SK-N-MC (cell line): ENCODE data around the gene DUSP5.
"Not testable (repeated sequence)": the region's sequence is repeated elsewhere in the genome, so short reads cannot be mapped to it uniquely, and the experiment has no call there.

Experiments used
- DNase-seq: peaks from one replicate; pipeline ENCODE4 v3.0.0-alpha.2; 2011; ENCODE audit warnings: low read depth, low spot score
- H3K27ac ChIP-seq: fragments of 200-600 bp; sonication (generic); 2 replicates; pipeline ENCODE4 v1.5.1; 2016; ENCODE audit warnings: mixed run types
- H3K36me3 ChIP-seq: fragments of 200-600 bp; sonication (generic); 2 replicates; pipeline ENCODE4 v1.6.1; 2017; ENCODE audit warnings: antibody characterized with exemption, low read length, mixed read lengths; ENCODE audit not compliant: insufficient read depth
- H3K4me3 ChIP-seq: fragments of 200-600 bp; sonication (generic); 2 replicates; pipeline ENCODE4 v1.5.1; 2016
- H3K9ac ChIP-seq: fragments of 200-600 bp; sonication (generic); 2 replicates; pipeline ENCODE4 v1.8.0; 2017; ENCODE audit warnings: mixed run types, mixed read lengths; ENCODE audit not compliant: insufficient read length
- H3K9me3 ChIP-seq: fragments of 200-600 bp; sonication (generic); 2 replicates; pipeline ENCODE4 v1.6.1; 2017; ENCODE audit warnings: low read depth, mild to moderate bottlenecking, antibody characterized with exemption, low read length, moderate library complexity, mixed read lengths
- EZH2 ChIP-seq: fragments of 200-600 bp; sonication (generic); IDR thresholded peaks from one replicate; pipeline ENCODE4 v1.6.1; 2017; ENCODE audit warnings: antibody characterized with exemption
- FOXP2 ChIP-seq: optimal IDR thresholded peaks from 2 replicates; pipeline ENCODE3; 2011; ENCODE audit warnings: mild to moderate bottlenecking, moderate library complexity; ENCODE audit not compliant: insufficient read depth; ENCODE audit errors: extremely low read length, control extremely low read depth
- POLR2AphosphoS5 ChIP-seq: IDR thresholded peaks from 2 replicates; pipeline ENCODE4 v1.6.1; 2012; ENCODE audit warnings: mild to moderate bottlenecking, low read depth, low read length, borderline replicate concordance

DUSP5 gene

DNA sequence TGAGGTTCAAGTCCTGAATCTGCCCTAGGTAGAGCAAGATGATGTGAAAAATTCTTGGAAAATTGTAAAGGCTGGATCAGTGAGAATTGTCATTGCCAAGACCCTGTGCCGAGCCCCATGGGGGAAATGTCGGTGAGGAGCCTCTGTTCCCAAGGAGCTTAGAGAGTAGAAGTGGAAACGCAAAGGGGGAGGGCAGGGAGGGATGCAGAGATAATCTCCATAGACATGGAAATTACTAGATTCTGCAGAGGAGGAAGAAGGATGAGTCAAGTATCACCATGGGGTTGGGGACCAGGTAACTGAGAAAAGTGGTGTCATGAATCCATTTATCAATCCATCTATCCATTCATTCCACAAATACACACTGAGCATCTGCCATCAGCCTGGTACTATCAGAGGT is 26.0 kb downstream of the DUSP5 start:
- H3K36me3 ChIP-seq: no peaks in the 10 kb centered on the region
- TF ChIP-seq POLR2AphosphoS5 (no peak), EZH2 (no peak), FOXP2 (no peak)
- DNase-seq: no peak

GRCh38 chr10:110524179-110524858 is 26.6 kb downstream of the DUSP5 start:
- H3K27ac ChIP-seq: no peak overlapping the region
- no peak for TF ChIP-seq FOXP2
- no peak for TF ChIP-seq POLR2AphosphoS5
- no peaks in the 10 kb centered on the region for H3K36me3 ChIP-seq
- DNase-seq: no peak
- no peak overlapping the region for H3K4me3 ChIP-seq
- no peak overlapping the region for H3K9ac ChIP-seq
- no peaks in the 10 kb centered on the region for H3K9me3 ChIP-seq

More for the DNA sequence above, 26.0 kb downstream of the DUSP5 start:
- no peak overlapping the region for H3K4me3 ChIP-seq
- no peak overlapping the region for H3K9ac ChIP-seq
- no peak overlapping the region for H3K27ac ChIP-seq
- no peaks in the 10 kb centered on the region for H3K9me3 ChIP-seq

DNA sequence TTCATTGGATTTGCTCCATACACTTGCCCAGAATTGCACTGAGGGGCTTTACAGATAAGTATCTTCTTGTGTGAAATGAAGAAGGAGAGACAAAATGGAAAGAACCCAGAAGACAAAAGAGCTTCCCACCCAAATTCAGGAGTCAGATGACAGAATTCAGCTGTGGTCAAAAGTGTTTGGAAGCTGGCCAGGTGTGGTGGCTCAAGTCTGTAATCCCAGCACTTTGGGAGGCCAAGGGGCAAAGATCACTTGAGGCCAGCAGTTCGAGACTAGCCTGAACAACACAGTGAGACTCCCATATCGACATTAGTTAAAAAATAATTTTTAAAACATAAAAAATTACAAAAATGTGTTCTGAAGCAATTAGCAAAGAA is 27.1 kb downstream of the DUSP5 start:
- DNase-seq: no peak
- H3K36me3 ChIP-seq: no peaks in the 10 kb centered on the region
- no peak for TF ChIP-seq POLR2AphosphoS5
- TF ChIP-seq FOXP2: no peak
- TF ChIP-seq EZH2: no peak
- H3K9me3 ChIP-seq: no peaks in the 10 kb centered on the region
- H3K4me3 ChIP-seq: no peak overlapping the region
- H3K27ac ChIP-seq: no peak overlapping the region
- H3K9ac ChIP-seq: no peak overlapping the region

GRCh38 chr10:110525349-110526260 is 27.9 kb downstream of the DUSP5 start:
- H3K9ac ChIP-seq: no peak overlapping the region
- no peak overlapping the region for H3K27ac ChIP-seq
- H3K9me3 ChIP-seq: no peaks in the 10 kb centered on the region
- TF ChIP-seq FOXP2: no peak
- no peak for TF ChIP-seq POLR2AphosphoS5
- TF ChIP-seq EZH2: no peak
- DNase-seq: no peak
- no peak overlapping the region for H3K4me3 ChIP-seq
- no peaks in the 10 kb centered on the region for H3K36me3 ChIP-seq

DNA sequence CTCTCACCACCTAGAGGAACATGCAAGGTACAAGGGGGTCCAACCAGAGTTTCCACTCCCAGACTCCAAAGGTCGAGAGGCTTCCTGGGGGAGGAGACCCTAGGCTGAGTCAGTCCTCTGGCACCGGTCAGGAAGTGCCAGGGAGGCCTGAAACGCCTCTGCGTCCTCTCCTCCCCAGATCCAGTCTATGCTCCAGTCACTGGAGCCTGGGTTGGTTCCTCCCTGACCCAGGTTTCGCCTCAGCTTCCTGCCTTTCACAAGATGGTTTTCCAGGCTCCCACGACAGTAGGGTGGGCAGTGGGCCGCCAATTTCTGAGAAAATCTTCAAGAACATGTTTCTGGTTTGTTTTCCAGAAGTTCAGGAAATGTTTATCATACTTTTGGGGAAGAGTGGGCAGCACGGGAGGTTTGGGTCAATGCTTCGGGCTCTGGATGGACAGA is 30.0 kb downstream of the DUSP5 start:
- Histone ChIP-seq H3K9ac (no peak overlapping the region), H3K36me3 (no peaks in the 10 kb centered on the region), H3K27ac (no peak overlapping the region), H3K9me3 (no peaks in the 10 kb centered on the region), H3K4me3 (no peak overlapping the region)
- DNase-seq: no peak
- TF ChIP-seq FOXP2 (no peak), EZH2 (no peak), POLR2AphosphoS5 (no peak)

- Histone ChIP-seq H3K27ac (no peak overlapping the region; the same call in 1 of the 2 replicates), H3K9me3 (no peaks in the 10 kb centered on the region), H3K36me3 (no peaks in the 10 kb centered on the region), H3K9ac (no peak overlapping the region), H3K4me3 (no peak overlapping the region)
- DNase-seq: no peak
- TF ChIP-seq POLR2AphosphoS5 (no peak), EZH2 (no peak), FOXP2 (no peak)
Observed at GRCh38 chr10:110528224-110528996, 30.7 kb downstream of the DUSP5 start.

DNA sequence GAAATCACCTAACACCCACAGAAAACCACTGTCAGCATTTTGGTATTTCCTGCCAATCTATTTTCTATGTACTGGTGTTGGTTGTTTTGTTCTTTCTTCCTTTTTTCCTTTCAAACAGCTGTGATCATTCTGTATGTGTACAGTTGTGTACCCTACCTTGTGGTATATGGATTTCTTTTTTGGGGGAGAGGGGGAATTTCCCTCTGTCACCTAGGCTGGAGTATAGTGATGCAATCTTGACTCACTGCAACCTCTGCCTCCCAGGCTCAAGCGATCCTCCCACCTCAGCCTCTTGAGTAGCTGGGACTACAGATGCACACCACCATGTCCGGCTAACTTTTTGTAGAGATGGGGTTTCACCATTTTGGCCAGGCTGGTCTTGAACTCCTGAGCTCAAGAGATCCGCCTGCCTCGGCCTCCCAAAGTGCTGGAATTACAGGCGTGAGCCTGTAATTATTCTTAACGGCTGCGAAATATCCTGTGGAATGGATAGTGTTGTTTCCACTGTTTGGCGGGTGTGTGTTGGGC is 31.4 kb downstream of the DUSP5 start:
- not testable (repeated sequence) for DNase-seq, H3K9me3 ChIP-seq, H3K9ac ChIP-seq, H3K36me3 ChIP-seq, H3K27ac ChIP-seq, H3K4me3 ChIP-seq

DNA sequence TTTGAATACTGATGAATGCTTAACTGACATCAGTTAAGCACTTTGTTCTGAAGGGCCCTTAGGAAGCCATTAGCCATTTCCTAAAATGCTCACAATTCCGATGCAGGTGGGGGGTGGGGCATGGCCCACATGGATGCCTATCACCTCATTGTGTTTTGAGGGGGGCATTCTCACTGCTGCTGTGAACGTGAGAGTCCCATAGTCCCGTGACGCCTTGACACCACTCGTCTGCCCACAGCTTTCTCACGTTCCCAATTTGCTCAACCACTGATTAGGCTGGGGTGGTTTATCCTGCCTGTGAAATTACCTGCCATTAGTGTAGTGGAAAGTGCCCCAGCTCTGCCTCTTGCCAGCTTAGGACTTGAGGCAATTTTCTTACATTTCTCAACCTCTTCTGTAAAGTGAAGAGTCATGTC is 31.9 kb downstream of the DUSP5 start:
- DNase-seq: no peak
- TF ChIP-seq FOXP2 (no peak), EZH2 (no peak), POLR2AphosphoS5 (no peak)
- no peak overlapping the region for H3K27ac ChIP-seq
- no peak overlapping the region for H3K9ac ChIP-seq
- H3K9me3 ChIP-seq: no peaks in the 10 kb centered on the region
- H3K4me3 ChIP-seq: no peak overlapping the region
- no peaks in the 10 kb centered on the region for H3K36me3 ChIP-seq
